HG03159 (cell line): ENCODE results near the gene C1QTNF12.

Experiments used
- ATAC-seq: cut with Tn5 transposase; IDR thresholded peaks from one replicate; pipeline ENCODE4 v1.9.1; 2021; ENCODE audit warnings: mild to moderate bottlenecking, moderate library complexity; ENCODE audit not compliant: unreplicated experiment

The C1QTNF12 gene

DNA sequence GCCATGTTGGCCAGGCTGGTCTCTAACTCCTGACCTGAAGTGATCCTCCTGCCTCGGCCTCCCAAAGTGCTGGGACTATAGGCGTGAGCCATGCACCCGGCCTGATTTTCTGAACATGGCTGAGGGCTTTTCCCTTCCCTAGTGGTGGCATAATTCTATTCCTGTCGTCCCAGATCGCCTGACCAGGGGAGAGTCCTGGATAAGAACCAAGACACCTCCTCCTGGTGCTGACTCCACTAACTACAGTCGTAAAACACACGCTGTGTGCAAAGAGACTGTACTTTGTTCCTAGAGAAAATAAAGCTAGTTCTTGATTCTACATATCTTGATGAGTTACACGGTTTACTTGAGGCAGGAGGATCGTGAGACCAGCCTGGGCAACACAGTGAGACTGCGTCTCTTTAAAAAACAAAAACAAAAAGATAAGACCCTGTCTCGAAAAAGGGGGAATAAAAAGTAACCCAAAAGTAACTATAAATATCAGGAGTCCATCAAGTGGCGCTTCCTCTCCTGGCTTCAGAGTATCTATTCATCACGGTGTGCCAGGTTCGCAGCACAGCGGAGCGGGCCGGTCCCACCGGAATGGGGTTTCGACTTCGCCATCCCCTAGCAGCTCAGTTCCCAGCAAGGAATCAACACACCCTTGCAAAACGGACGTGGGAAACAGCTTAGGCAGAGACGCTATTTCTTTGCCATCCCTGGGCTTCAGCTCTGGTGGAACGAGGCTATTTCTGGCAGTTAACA is 15.7 kb downstream of the C1QTNF12 start:
- ATAC-seq: no peak

DNA sequence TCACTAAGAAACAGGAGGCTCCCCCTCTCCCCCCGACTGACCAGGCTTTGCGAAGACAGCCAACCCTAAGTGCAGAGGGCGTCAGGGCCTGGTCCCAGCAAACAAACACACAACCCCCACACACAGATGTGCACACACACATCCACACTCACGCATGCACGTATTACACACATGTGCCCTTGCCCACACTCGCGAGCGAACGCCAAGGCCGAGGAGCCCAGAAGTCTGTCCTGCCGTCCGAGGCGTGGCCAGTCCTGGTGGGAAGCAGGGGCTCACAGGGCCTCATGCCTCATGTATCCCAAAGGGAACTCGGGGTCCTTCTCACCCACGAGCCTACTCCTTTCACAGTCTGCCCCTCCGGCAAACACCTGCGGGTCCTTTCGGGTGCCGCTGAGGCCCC is 16.8 kb downstream of the C1QTNF12 start:
- ATAC-seq: no peak

DNA sequence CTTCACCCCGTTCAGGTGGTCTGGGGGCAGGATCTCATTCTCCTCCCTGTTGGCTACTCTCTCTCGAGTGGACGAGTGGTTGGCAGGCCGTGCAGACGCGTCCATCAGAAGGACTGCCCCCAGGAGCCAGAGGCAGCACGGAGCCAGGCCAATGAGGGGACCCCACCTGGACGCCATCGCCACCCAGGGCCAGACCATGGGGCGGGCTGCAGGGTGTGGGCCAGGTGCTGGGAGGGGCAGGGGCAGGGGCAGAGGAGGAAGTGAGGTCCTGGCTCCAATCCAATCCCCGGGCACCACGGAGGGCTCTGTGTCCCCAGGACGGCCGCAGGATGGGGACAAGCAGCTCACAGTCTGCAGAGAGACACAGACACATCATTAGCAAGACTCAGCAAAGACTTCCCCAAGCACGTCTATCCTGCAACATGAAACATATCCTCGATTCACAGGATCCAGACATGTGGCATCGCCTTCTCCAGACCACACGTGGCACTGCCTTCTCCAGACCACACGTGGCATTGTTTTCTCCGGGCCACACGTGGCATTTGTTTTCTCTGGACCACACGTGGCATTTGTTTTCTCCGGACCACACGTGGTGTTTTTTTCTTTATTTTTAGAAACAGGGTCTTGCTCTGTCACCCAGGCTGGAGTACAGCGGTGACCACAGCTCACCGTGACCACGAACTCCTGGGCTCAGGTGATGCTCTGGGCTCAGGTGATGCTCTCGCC is 17.8 kb downstream of the C1QTNF12 start:
- ATAC-seq: no peak

DNA sequence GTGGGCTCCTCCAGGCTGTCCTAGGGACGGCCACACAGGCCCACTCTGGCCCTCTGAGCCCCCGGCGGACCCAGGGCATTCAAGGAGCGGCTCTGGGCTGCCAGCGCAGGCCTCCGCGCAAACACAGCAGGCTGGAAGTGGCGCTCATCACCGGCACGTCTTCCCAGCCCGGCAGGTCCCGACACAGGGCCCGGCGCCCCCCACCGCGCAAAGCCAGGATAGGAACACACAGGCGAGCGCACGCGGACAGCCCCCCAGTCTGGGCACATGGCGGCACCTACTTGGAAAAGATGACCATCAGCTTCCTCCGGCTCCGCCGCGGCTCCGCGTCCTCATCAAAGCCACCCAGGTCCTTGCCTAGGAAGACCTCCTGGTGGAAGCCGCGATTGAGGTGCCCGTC is 18.3 kb downstream of the C1QTNF12 start:
- ATAC-seq: no peak

DNA sequence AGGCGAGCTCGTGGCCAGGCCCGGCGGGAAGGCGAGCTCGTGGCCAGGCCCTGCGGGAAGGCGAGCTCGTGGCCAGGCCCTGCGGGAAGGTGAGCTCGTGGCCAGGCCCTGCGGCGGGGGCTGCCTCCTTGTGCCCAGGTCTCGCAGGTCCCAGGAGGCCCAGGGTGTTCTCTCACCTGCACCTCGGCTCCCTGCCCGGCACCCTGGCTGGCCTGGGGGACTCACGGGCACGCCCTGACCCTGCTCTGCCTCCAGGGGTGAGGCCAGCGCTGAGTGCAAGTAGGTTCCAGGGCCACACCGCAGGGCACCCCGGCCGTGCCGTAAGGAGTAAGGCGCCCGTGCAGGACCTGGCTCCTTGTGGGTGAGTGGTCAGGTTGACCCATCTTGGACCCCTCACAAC is 19.1 kb downstream of the C1QTNF12 start:
- no peak for ATAC-seq

DNA sequence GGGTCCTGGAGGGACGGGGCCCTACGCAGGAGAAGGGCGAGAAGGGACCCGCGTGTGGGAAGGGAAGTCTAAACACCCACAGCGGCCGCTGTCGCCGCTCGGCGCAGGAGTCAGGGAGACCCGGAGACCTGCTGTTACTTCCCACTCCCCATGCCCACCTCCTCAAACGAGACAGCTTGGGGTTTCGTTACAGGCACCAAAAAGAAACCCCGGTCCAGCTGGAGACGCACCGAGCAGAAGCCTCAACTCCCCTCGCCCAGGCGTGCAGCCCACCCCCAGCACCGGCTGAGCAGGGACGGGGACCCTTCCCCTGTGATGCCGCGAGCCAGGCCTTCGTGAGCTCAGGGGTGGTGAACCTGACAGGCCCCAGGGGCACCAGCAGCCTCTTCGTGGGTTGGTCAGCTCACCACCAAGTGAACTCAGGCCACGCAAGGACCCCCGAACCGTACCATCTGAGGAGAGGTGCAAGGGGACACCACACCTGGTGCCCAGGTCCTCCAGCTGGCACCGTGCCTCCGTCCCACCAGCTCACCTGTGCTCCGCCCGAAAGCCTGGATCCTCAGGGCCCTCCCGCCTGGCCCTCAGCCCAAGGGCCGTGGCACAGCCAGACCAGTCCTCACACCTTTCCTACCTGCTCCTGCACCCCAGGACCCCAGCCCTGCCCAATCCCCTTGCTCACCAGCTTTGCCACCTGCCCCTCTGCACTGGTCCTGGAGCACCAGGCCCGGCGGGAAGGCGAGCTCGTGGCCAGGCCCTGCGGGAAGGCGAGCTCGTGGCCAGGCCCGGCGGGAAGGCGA is 19.8 kb downstream of the C1QTNF12 start:
- ATAC-seq: no peak

DNA sequence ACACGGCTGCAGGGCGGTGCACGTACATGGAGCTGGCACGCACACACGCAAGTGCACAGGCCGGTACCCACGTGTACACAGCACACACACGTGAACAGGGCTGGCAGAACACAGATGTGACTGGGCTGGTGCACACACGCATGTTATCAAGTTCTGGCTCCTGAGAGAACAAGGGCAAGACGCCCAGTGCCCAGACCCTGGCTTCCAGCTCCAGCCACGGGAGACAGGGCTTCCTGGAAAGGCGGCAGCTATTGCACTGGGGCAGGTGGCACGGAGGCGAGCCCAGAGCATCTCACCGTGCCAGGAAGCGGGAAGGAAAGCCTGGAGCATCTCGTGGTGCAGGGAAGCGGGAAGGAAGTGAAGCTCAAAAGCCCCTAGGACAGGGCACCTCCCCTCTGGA is 20.6 kb downstream of the C1QTNF12 start:
- ATAC-seq: no peak

DNA sequence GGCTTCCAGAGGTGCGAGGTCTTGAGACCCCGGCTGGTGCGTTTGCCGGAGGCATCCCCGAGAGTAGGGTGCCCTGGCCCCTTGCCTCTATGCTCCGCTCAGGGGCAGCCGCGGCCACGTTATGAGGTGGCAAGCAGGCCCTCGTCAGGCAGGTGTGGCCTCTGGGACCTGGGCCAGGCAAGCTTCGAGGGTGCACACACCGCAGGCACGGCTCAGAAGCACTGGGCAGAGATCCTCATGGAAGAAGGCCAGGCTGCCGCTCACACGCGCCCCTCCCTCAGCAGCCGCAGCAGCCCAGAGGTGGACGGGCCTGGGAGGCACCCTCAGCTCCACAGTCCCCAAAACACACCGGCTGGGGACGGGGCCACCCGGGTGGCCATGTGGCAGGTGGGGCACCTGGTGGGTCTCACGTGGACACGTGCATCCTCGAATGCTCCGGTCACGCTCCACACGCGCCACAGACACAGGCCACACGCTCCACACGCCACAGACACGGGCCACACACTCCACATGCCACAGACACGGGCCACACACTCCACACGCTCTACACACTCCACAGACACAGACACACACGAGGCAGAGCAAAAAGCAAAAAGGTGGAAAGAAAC is 21.2 kb downstream of the C1QTNF12 start:
- ATAC-seq: no peak

DNA sequence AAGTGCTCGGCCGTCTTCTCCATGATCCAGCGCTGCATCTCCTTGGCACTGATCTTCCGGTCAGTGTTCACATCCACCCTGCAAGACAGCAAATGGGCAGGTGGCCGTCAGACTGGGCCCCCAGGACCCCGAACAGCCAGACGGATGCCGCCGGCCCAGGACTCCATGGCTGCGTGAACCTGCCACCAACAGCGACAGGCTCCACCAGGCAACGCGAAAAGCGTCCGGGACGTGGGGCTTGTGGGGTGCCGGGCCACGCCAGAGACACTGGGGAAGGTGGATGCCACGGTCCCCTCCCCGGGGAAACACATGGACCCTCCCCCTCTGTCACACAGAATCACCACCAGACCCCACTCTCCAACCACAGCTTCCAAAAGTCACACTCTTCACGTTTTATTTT is 22.6 kb downstream of the C1QTNF12 start:
- no peak for ATAC-seq

DNA sequence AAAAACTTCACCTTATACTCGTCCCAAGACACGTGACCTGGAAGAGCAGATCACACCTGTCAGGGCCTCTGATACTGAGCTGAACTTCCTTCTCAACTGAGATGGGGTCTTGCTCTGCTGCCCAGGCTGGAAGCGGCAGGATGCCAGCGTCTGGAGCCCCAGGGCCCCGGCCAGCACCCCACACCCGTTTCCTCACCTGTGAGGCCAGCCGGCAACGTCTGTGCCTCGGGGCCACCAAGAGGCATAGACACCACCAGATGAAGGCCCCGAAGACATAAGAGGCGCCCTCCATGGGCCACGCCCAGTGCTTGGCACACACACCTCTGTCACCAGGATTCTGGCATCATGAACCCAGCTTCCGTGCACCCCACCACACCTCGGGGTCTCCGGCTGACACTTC is 23.2 kb downstream of the C1QTNF12 start:
- no peak for ATAC-seq

DNA sequence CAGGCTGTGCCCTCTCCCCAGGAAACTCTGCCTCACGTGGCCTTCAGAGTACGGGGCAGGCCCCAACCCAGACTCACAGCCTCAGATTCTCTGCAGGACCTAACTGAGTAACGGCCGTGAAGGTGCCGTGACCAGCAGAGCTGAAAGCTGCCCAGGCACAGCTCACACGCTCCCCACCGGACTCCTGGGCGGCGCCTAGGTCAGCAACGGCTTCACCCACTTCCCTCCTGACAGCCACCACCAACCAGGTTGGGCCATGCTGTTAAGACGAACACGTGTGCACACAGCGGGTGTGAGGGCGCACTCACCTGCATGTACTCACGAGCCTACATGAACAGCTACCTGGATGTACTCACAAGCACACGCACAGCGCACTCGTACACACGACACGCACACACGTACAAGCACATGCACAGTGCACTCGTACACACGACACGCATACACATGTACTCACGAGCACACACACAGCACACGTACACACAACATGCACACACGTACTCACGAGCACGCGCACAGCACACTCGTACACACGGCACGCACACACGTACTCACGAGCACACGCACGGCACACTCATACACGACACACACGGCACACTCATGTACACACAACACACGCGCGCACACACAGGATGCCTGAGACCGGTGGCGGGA is 23.8 kb downstream of the C1QTNF12 start:
- ATAC-seq: no peak

DNA sequence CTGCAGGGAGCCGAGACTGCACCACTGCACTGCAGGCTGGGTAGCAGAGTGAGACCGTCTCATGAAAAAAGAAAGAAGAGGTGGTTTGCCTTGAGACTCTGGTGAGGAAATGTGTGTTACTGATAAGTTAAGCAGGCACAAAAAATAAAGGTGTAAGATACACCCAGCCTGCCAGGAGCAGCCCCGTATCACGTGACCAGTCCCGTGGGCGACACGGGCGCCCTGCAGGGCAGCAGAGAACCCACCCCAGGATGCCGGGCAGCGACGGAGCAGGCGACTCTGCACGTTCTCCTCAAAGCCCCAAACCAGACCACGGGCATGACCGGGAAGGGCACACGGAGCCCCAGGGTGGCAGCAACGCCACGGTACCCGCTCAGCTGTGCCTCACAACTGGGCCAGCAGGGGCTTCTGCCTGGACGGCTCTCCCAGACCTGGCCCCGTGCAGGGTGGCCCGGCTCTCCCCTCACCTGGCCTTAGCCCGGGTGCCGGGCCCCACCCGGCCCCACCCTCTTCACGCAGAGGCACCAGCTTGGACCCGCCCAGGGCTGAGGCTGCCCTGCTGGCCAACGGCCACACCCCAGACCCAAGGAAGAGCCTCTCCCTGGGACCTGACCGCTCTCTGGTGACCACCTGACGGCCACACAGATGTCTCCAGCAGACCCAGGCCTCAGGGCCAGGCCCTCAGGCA is 24.5 kb downstream of the C1QTNF12 start:
- no peak for ATAC-seq

DNA sequence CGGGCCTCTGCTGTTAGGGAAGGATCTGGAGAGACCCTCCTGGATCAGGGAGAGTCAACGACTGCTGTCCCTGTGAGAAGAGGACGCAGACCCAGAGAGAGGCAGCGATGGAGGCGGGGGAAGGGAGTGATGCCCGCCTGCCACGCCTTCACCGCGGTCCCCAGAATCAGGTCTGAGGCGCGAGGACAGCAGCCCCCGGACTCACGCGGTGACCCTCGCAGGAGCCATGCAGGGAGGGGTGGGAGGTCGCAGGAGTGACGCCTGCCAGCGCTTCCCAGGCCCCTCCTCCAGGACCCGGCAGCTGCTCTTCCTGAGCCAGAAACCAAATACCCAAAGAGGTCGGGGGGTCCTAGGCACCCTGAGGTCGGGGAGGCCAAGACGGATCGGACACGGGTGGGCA is 26.3 kb downstream of the C1QTNF12 start:
- ATAC-seq: no peak

DNA sequence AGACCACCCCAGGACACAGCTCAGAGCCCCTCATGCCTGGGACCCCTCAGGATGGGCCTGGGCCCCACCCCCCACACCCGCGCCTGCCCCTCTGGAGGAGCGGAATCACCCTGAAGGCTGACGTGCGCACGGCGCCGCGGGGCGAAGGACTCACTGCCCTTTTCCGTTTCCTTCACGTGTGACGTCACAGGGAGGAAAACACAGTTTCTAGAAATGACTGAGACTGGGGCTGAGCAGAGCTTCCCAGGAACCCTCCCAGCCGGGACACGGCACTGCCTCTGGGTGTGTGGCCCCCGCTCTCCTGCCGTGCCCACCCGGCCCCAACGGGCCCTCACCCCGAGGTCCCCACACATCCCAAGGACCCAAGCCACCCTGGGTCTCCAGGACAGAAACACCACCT is 27.2 kb downstream of the C1QTNF12 start:
- ATAC-seq: no peak

DNA sequence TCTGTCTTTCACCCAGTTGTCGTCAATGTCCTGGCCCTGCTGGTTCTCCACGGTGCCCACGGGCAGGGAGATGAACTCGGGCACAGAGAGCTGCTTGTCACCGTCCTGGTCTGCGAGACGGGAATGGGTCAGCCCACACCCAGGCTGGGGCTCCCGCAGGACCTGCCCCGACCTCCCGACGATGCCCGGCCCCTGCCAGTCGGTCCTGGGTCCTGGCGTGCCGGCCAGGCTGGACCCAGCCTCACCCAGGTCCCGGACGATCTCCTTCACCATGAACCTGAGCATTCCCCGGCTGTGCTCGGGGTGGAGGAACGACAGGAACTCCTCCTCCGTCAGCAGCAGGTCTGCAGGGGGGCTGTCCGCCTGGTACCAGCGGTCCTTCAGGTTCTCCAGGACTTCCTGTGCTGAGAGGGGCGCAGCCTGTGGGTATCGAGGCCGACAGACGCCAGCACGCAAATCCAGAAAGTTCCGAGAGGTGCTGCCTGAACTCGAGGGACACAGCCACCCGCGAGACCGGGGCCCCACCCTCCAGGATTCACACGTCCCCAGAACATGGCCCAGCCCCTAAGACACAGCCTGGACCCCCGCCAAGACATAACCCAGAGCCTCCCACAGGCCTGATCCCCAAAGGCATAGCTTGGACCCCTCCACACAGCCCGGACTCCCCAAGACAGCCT is 27.9 kb downstream of the C1QTNF12 start:
- ATAC-seq: no peak

DNA sequence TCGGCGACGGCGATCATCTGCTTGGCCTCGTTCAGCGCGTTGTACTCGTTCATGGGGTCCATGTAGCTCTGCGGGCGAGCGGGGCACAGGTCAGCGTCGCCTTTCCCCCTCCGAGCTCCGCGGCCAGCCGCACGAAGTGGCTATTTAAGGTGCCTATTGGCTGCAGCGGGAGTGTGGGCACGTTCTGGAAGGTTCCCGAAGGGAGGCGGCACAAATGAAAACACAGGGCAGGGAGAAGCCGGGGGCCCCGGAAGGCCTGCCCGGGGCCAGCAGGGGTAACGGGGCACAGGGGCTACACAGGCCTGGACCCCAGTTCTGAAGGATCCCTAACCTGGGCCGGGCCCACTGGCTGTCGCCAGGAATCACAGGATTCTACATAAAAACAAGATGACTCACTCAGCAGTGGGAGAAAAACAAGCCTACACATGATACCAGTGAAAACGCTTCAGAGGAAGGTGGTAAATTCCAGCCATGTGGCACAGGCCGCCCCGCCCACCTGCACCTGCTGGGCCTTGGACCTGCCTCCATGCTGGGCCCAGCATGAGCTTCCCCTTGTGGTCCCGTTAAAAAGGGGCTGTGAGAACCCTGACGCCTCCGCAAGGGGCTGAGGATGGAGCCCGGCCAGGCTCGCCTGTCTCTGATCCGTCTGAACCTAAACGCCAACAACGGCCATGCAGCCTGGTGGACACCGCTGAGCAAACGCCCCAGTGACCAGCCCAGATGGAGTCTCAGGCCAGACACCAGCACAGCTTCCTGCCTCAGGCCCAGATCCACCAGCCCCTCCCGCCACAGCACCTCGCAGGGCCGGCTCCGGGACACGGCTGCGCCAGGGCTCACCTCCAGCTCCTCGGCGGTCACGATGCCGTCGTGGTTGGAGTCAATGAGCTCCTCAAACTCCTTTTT is 28.6 kb downstream of the C1QTNF12 start:
- no peak for ATAC-seq

DNA sequence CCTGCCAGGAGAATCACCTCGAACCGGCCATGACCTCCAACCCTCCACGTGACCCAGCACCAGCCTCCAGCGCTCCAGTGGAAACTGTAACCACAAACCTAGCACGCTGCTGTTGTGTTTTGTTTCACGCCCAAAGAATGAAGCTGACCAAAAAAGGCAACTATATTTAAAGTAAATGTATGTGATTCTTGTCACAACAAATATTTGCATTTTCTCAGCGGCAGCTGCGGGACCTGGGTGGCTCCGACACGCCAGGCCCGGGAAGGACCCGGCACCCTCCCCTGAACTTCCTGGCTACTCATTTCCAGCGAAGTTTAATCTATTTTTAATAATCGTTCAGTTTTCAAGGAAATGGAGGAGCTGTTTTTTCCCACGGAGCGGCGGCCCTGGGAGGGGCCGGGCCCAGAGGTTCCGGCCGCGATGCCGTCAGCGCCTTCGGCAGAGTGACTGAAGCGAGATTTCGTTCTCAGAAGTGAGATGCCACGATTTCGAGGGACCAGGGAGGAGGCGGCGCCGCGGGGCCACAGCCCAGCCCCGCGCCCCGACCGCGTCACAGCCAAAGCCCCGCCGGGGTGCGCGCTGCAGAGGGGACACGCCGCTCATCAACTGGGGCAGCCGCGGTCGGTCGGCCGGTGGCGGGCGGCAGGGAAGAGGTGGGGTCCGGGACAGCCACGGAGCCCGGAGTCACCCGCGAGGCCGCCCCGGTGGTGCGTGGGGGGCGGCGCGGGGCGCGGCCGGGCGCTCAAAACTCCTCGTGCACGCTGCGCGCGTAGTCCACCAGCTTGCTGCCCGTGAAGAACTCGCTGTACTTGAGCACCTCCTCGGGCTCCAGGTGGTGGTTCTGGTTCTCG is 29.5 kb downstream of the C1QTNF12 start:
- no peak for ATAC-seq
